OCI-LY7 (cell line): ENCODE measurements around the gene TMEM204. TPM values are rescaled to one million over a fixed set of nuclear protein-coding genes. Genes with fewer than 3 reads are reported as not detected.

Experiments used
- BruUV-seq: library from RNA; stranded (reverse); fragments of 400-500 nt; replicated peaks from 2 replicates; lab custom pipeline; 2021; lab: Mats Ljungman, UMichigan
- CTCF ChIA-PET: fragments of 300-600 bp; sonication (Branson Sonifier 250); formaldehyde crosslinking; loops from one replicate; lab custom pipeline; 2022; ENCODE audit warnings: antibody characterized with exemption; ENCODE audit not compliant: unreplicated experiment; lab: Charles Lee
- POLR2A ChIA-PET: fragments of 300-600 bp; sonication (Branson Sonifier 250); formaldehyde crosslinking; loops from one replicate; lab custom pipeline; 2022; ENCODE audit warnings: antibody characterized with exemption; lab: Charles Lee
- DNase-seq: peaks from one replicate; pipeline ENCODE4 v3.0.0-alpha.2; 2015; ENCODE audit warnings: low spot score
- H2AFZ ChIP-seq: fragments of 200-600 bp; sonication (generic), shearing (Covaris generic); 2 replicates; pipeline ENCODE4 v1.6.1; 2014; ENCODE audit warnings: mild to moderate bottlenecking, antibody characterized with exemption, low read length, moderate library complexity
- H3K27ac ChIP-seq: fragments of 200-600 bp; sonication (generic); 2 replicates; pipeline ENCODE4 v1.5.1; 2014; ENCODE audit warnings: mixed run types, low read depth, mild to moderate bottlenecking, moderate library complexity, low read length, inconsistent platforms; ENCODE audit not compliant: poor library complexity, severe bottlenecking
- H3K36me3 ChIP-seq: fragments of 200-600 bp; sonication (generic); 2 replicates; pipeline ENCODE4 v1.6.1; 2014; ENCODE audit warnings: mild to moderate bottlenecking, antibody characterized with exemption, low read length, moderate library complexity, mixed read lengths; ENCODE audit not compliant: insufficient read depth
- H3K4me1 ChIP-seq: fragments of 200-600 bp; sonication (generic); 2 replicates; pipeline ENCODE4 v1.5.1; 2014; ENCODE audit warnings: mild to moderate bottlenecking, low read length; ENCODE audit not compliant: insufficient read depth, poor library complexity, severe bottlenecking
- H3K4me2 ChIP-seq: fragments of 200-600 bp; sonication (generic); 2 replicates; pipeline ENCODE4 v1.6.1; 2014; ENCODE audit warnings: mild to moderate bottlenecking, low read length
- H3K4me3 ChIP-seq: fragments of 200-600 bp; sonication (generic); 2 replicates; pipeline ENCODE4 v1.5.1; 2014; ENCODE audit warnings: mild to moderate bottlenecking, low read depth, low read length; ENCODE audit not compliant: poor library complexity, severe bottlenecking
- H3K79me2 ChIP-seq: fragments of 200-600 bp; sonication (generic); 2 replicates; pipeline ENCODE4 v1.6.1; 2016; ENCODE audit warnings: low read depth, mild to moderate bottlenecking, low read length, moderate library complexity, mixed read lengths; ENCODE audit not compliant: insufficient read depth
- H3K9me2 ChIP-seq: fragments of 200-600 bp; sonication (generic); 2 replicates; pipeline ENCODE4 v1.6.1; 2016; ENCODE audit warnings: mild to moderate bottlenecking, low read length, mixed read lengths; ENCODE audit not compliant: insufficient read depth
- H3K9me3 ChIP-seq: fragments of 200-600 bp; sonication (generic); 2 replicates; pipeline ENCODE4 v1.6.1; 2014; ENCODE audit warnings: mild to moderate bottlenecking, mixed run types, low read length, mixed read lengths
- H4K20me1 ChIP-seq: fragments of 200-600 bp; sonication (generic); 2 replicates; pipeline ENCODE4 v1.6.1; 2014; ENCODE audit warnings: mild to moderate bottlenecking, antibody characterized with exemption, low read length, moderate library complexity, mixed read lengths; ENCODE audit not compliant: insufficient read depth
- EZH2phosphoT487 ChIP-seq: fragments of 200-600 bp; sonication (generic); IDR thresholded peaks from 2 replicates; pipeline ENCODE4 v1.6.1; 2018; ENCODE audit warnings: low read depth, borderline replicate concordance, mild to moderate bottlenecking, mixed run types, antibody characterized with exemption, low read length, moderate library complexity, mixed read lengths
- intact Hi-C: fragments of 100-400 bp; cut with micrococcal nuclease; formaldehyde crosslinking; loops from one replicate; pipeline ENCODE4 v1.10.0; 2022; ENCODE audit not compliant: unreplicated experiment
- total RNA-seq, 2 experiments: library from RNA; depleted of rRNA in 1 of 2; stranded (reverse); fragments of >200 nt in 1 of 2; shearing (Covaris generic) in 1 of 2; gene quantifications; 2 replicates each; pipeline ENCODE4 v1.2.3, GENCODE V29; 2014 to 2022

TMEM204 gene
- total RNA-seq, 2 experiments from 2014 or later: not detected

DNA sequence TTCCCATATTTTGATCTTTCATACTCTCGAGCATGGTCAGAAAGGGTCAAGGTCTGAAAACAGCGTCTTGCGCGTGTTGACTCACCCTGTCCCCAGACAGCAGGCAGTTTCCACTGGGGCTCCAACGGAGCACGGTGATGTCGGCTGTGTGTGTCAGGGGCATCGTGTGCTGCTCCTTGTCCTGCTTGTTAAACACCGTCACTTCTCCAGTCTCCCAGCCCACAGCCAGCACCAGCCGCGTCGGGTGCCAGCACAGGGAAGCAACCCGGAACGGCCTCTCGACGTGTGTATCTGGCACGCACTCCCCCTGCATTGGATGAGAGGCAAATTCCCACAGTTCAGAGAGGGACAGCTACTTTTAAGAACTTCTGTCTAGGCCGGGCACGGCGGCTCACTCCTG lies 68.8 kb downstream of the TMEM204 start:
- intact Hi-C loops: no loop called here
- DNase-seq: no peak
- CTCF ChIA-PET: no interaction called here

More for the DNA sequence above, 68.8 kb downstream of the TMEM204 start:
- no peak overlapping the region for H2AFZ ChIP-seq
- H3K36me3 ChIP-seq: peaks cover 6% of the 10 kb centered on the region; the same call in 1 of the 2 replicates
- no peaks in the 10 kb centered on the region for H3K79me2 ChIP-seq
- TF ChIP-seq EZH2phosphoT487: no peak
- no peak overlapping the region for H3K4me3 ChIP-seq
- no peaks in the 10 kb centered on the region for H3K9me2 ChIP-seq
- POLR2A ChIA-PET: no interaction called here
- no peak overlapping the region for H3K4me2 ChIP-seq
- no TSS peak for BruUV-seq
- no peaks in the 10 kb centered on the region for H4K20me1 ChIP-seq
- H3K4me1 ChIP-seq: no peaks in the 10 kb centered on the region
- H3K9me3 ChIP-seq: no peaks in the 10 kb centered on the region
- no peak overlapping the region for H3K27ac ChIP-seq

Other genes with a start within 250 kb of the TMEM204 start
- gene UBE2I, start 224.0 kb upstream of the TMEM204 start, total RNA-seq (2014; rRNA removed; shearing (Covaris generic)): 122 and 126 TPM in 2 replicates
- gene UBE2I, start 224.0 kb upstream of the TMEM204 start, total RNA-seq (2022): 323 and 349 TPM in 2 replicates
- 2.9 and 6.3 TPM in 2 replicates for gene BAIAP3, start 200.0 kb upstream of the TMEM204 start, total RNA-seq (2014; rRNA removed; shearing (Covaris generic))
- gene BAIAP3, start 200.0 kb upstream of the TMEM204 start, total RNA-seq (2022): 2.4 and 3.2 TPM in 2 replicates
- 75.8 and 99.4 TPM in 2 replicates for gene TSR3, start 181.8 kb upstream of the TMEM204 start, total RNA-seq (2014; rRNA removed; shearing (Covaris generic))
- 43.5 and 47.2 TPM in 2 replicates for gene TSR3, start 181.8 kb upstream of the TMEM204 start, total RNA-seq (2022)
- 21.3 and 22.5 TPM in 2 replicates for gene GNPTG, start 181.7 kb upstream of the TMEM204 start, total RNA-seq (2014; rRNA removed; shearing (Covaris generic))
- gene GNPTG, start 181.7 kb upstream of the TMEM204 start, total RNA-seq (2022): 24.1 and 26.6 TPM in 2 replicates
- 22.3 and 31.0 TPM in 2 replicates for gene UNKL, start 119.0 kb upstream of the TMEM204 start, total RNA-seq (2014; rRNA removed; shearing (Covaris generic))
- gene UNKL, start 119.0 kb upstream of the TMEM204 start, total RNA-seq (2022): 33.7 and 61.3 TPM in 2 replicates
- 23.2 and 36.4 TPM in 2 replicates for gene UQCC4, start 112.9 kb upstream of the TMEM204 start, total RNA-seq (2014; rRNA removed; shearing (Covaris generic))
- 16.5 and 17.0 TPM in 2 replicates for gene UQCC4, start 112.9 kb upstream of the TMEM204 start, total RNA-seq (2022)
- gene PERCC1, start 102.6 kb upstream of the TMEM204 start, total RNA-seq (2014; rRNA removed; shearing (Covaris generic)): not detected in 2 replicates
- gene PERCC1, start 102.6 kb upstream of the TMEM204 start, total RNA-seq (2022): not detected in 2 replicates
- 0.46 and 0.85 TPM in 2 replicates for gene CCDC154, start 89.1 kb upstream of the TMEM204 start, total RNA-seq (2014; rRNA removed; shearing (Covaris generic))
- 1.1 and 2.5 TPM in 2 replicates for gene CCDC154, start 89.1 kb upstream of the TMEM204 start, total RNA-seq (2022)
- gene CLCN7, start 58.6 kb upstream of the TMEM204 start, total RNA-seq (2014; rRNA removed; shearing (Covaris generic)): 29.6 and 31.1 TPM in 2 replicates
- 60.3 and 62.4 TPM in 2 replicates for gene CLCN7, start 58.6 kb upstream of the TMEM204 start, total RNA-seq (2022)
- gene PTX4, start 44.7 kb upstream of the TMEM204 start, total RNA-seq (2014; rRNA removed; shearing (Covaris generic)): not detected in 2 replicates
- not detected in 2 replicates for gene PTX4, start 44.7 kb upstream of the TMEM204 start, total RNA-seq (2022)
- gene TELO2, start 40.3 kb upstream of the TMEM204 start, total RNA-seq (2014; rRNA removed; shearing (Covaris generic)): 43.5 and 58.2 TPM in 2 replicates
- 63.7 and 70.1 TPM in 2 replicates for gene TELO2, start 40.3 kb upstream of the TMEM204 start, total RNA-seq (2022)
- gene IFT140, start 78.4 kb downstream of the TMEM204 start, total RNA-seq (2014; rRNA removed; shearing (Covaris generic)): 10.2 and 14.3 TPM in 2 replicates
- 21.2 and 21.9 TPM in 2 replicates for gene IFT140, start 78.4 kb downstream of the TMEM204 start, total RNA-seq (2022)
- gene CRAMP1, start 78.7 kb downstream of the TMEM204 start, total RNA-seq (2014; rRNA removed; shearing (Covaris generic)): 9.1 and 10.5 TPM in 2 replicates
- 33.6 and 33.8 TPM in 2 replicates for gene CRAMP1, start 78.7 kb downstream of the TMEM204 start, total RNA-seq (2022)
- gene JPT2, start 144.6 kb downstream of the TMEM204 start, total RNA-seq (2014; rRNA removed; shearing (Covaris generic)): 48.3 and 67.4 TPM in 2 replicates
- 75.2 and 80.3 TPM in 2 replicates for gene JPT2, start 144.6 kb downstream of the TMEM204 start, total RNA-seq (2022)
- 95.9 and 114 TPM in 2 replicates for gene MAPK8IP3, start 172.5 kb downstream of the TMEM204 start, total RNA-seq (2014; rRNA removed; shearing (Covaris generic))
- 130 and 133 TPM in 2 replicates for gene MAPK8IP3, start 172.5 kb downstream of the TMEM204 start, total RNA-seq (2022)
- 38.2 and 54.5 TPM in 2 replicates for gene NME3, start 237.9 kb downstream of the TMEM204 start, total RNA-seq (2014; rRNA removed; shearing (Covaris generic))
- 30.6 and 34.8 TPM in 2 replicates for gene NME3, start 237.9 kb downstream of the TMEM204 start, total RNA-seq (2022)
- 22.0 and 23.8 TPM in 2 replicates for gene EME2, start 239.1 kb downstream of the TMEM204 start, total RNA-seq (2014; rRNA removed; shearing (Covaris generic))
- gene EME2, start 239.1 kb downstream of the TMEM204 start, total RNA-seq (2022): 48.5 and 51.8 TPM in 2 replicates
- 170 and 190 TPM in 2 replicates for gene MRPS34, start 239.5 kb downstream of the TMEM204 start, total RNA-seq (2014; rRNA removed; shearing (Covaris generic))
- gene MRPS34, start 239.5 kb downstream of the TMEM204 start, total RNA-seq (2022): 176 and 196 TPM in 2 replicates
- 52.4 and 53.7 TPM in 2 replicates for gene SPSB3, start 248.9 kb downstream of the TMEM204 start, total RNA-seq (2014; rRNA removed; shearing (Covaris generic))
- gene SPSB3, start 248.9 kb downstream of the TMEM204 start, total RNA-seq (2022): 33.6 and 39.5 TPM in 2 replicates
- gene NUBP2, start 249.3 kb downstream of the TMEM204 start, total RNA-seq (2014; rRNA removed; shearing (Covaris generic)): 70.5 and 94.9 TPM in 2 replicates
- gene NUBP2, start 249.3 kb downstream of the TMEM204 start, total RNA-seq (2022): 58.2 and 62.7 TPM in 2 replicates